AG04449 (cell line): ENCODE results near the gene GJB2.

Experiments used
- CTCF ChIA-PET: fragments of 350-600 bp; formaldehyde crosslinking; extraction: SDS; loops from one replicate; lab custom pipeline; 2021; ENCODE audit warnings: antibody characterized with exemption; lab: Yijun Ruan, JAX
- POLR2A ChIA-PET: fragments of 400-600, 350-600 bp; formaldehyde crosslinking; extraction: SDS; loops from one replicate; lab custom pipeline; 2020; ENCODE audit warnings: antibody characterized with exemption, inconsistent platforms; lab: Yijun Ruan, JAX
- DNase-seq: peaks from one replicate; pipeline ENCODE4 v3.0.0-alpha.2; 2010; ENCODE audit warnings: low read depth, low spot score
- H3K4me3 ChIP-seq: 2 replicates; pipeline ENCODE4 v1.5.1; 2011; ENCODE audit warnings: low read depth, mild to moderate bottlenecking, control low read depth, low read length
- TF ChIP-seq, protein P1 (sequence below): IDR thresholded peaks from one replicate; pipeline ENCODE4 v1.5.1; 2011; ENCODE audit warnings: mild to moderate bottlenecking, moderate library complexity, low read length, control low read depth, inconsistent platforms; ENCODE audit not compliant: insufficient read depth; ENCODE audit errors: missing control alignments

GJB2 gene

DNA sequence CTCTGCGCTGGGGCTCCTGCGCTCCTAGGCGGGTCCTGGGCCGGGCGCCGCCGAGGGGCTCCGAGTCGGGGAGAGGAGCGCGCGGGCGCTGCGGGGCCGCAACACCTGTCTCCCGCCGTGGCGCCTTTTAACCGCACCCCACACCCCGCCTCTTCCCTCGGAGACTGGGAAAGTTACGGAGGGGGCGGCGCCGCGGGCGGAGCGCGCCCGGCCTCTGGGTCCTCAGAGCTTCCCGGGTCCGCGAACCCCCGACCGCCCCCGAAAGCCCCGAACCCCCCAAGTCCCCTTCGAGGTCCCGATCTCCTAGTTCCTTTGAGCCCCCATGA, at the start of gene GJB2:
GJB2 (minus strand) TSS at position 103 of the 326 bp plus-strand sequence. CDS start 3,357 bp downstream, outside the sequence.
- no peak for DNase-seq
- peak within 1 kb of the TSS; percentile 38 for H3K4me3 ChIP-seq
- POLR2A ChIA-PET, result no interaction called here
- TF ChIP-seq, protein P1, sequence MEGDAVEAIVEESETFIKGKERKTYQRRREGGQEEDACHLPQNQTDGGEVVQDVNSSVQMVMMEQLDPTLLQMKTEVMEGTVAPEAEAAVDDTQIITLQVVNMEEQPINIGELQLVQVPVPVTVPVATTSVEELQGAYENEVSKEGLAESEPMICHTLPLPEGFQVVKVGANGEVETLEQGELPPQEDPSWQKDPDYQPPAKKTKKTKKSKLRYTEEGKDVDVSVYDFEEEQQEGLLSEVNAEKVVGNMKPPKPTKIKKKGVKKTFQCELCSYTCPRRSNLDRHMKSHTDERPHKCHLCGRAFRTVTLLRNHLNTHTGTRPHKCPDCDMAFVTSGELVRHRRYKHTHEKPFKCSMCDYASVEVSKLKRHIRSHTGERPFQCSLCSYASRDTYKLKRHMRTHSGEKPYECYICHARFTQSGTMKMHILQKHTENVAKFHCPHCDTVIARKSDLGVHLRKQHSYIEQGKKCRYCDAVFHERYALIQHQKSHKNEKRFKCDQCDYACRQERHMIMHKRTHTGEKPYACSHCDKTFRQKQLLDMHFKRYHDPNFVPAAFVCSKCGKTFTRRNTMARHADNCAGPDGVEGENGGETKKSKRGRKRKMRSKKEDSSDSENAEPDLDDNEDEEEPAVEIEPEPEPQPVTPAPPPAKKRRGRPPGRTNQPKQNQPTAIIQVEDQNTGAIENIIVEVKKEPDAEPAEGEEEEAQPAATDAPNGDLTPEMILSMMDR, result no peak
- CTCF ChIA-PET, result no interaction called here

DNA sequence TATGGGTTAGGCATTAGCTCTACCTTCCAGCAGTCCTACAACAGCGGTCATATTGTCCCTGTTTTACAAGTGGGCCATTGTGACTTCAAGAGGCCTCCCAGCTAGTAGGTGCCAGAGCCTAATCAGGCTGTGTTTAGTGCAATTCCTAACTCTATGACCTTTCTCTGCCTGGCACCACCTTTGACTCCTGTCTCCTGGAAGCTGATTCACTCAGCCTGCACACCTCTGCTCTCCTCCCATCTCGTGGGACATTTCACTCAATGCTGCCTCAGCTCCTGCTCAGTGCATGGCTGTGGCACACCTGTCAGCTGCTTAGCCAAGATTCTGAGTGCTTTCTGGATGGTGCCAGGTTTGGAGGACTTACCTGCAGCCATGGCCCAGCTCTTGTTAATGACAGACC, 48.9 kb upstream of the GJB2 start:
- ChIA-PET CTCF (no interaction called here), POLR2A (no interaction called here)
- H3K4me3 ChIP-seq, result no peak overlapping the region
- no peak for DNase-seq
- TF ChIP-seq, protein P1, result no peak

DNA sequence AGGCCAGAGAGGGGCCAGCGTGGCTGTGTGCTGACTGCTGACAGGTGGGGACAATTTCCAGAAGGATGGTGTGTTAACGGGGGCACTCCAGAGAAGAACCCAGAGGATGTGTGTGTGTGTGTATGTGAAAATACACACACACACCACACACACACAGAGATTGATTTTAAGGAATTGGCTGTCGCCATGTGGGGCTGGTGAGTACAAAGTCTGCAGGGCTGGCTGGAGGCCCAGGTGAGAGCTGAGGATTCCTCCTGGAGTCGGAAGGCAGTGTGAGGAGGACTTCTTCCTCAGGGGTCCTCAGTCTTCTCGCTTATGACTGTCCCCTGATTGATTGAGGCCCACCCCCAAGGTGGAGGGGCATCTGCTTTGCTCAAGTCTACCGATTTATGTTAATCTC, 47.0 kb upstream of the GJB2 start:
- no peak overlapping the region for H3K4me3 ChIP-seq
- TF ChIP-seq, protein P1, result no peak
- CTCF ChIA-PET, result no interaction called here
- DNase-seq, result no peak
- POLR2A ChIA-PET, result no interaction called here

DNA sequence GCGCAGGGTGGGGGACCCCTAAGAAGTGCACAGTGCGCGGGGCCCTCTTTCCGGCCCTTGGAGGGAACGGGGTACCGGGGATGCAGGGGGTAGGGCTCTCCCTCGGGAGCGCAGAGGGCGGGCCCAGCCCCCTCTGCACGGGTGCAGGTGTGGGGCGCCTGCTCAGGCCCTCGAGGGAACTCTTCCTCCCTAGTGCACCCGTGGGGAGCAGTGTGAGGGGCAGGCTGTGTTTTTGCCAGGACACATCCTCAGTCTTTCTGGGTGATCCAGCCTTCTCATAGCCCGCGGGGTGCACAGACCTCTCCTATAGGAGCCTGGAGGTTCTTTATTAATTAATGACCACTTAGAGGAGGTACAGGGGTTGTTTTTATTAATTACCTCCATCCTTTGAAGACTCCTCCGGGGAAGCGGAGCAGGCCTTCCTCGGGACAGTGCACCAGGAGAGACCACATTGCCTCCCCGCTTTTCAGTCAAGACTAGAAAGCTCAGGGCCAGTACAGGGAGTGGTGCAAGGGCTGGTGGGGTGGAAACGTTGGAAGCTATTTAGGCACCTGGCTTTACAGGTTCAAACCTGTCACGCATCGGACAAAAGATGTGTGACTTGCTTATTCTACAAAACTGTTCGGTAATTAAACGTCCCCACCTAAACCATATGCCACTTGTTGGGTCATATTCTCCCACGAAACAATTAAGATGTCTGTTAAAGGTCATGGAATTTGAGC, 40.0 kb upstream of the GJB2 start:
- DNase-seq, result no peak
- TF ChIP-seq, protein P1, result no peak
- no peak overlapping the region for H3K4me3 ChIP-seq
- CTCF ChIA-PET, result no interaction called here
- POLR2A ChIA-PET, result no interaction called here

DNA sequence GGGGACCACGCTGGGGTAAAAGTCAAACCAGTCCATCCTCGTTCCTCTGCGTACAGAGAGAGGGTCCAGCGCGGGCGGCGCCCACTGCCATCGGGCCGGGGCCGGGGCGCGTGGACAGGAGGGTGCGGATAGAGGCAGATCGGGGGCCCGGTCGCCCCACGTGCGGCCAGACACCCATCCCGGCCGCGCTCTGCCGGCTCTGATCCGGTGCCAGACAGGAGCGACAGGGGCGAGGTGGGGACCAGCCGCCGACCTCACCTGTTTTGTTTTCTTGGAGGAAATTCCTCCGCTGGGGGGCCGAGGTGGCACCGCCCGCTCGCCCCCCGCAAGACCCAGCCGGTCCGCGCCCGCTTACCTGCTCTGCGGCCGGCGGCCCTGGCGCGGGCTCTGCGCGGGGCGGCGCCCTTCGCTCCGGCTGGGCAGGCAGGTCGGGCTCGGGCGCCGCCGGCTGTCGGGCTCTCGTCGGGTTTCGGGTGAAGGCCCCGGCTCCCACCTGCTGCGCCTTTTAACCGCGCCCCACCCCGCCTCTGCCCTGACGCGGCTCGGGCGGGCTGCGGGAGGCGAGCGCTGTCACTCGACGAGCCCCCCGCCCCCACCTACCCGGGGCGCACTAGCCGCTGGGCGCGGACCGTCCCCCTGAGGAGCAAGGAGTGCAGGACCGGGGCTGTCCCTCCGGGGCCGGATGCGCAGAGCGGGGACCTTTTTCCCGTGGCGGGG, 39.3 kb upstream of the GJB2 start, which contains the start of gene GJB6:
GJB6 (minus strand) TSS at position 481 of the 717 bp plus-strand sequence. CDS start 8,839 bp downstream, outside the sequence.
- ChIA-PET CTCF (no interaction called here), POLR2A (no interaction called here)
- TF ChIP-seq, protein P1, result no peak
- H3K4me3 ChIP-seq, result no peak within 1 kb of the TSS
- DNase-seq, result no peak
